Measurements from ENCODE around the gene CTNNA1. TPM values are rescaled to one million over a fixed set of nuclear protein-coding genes. Genes with fewer than 3 reads are reported as not detected.

CTNNA1 gene
- total and polyA plus RNA-seq, 9 of the 15 experiments (the other 6 are each of a cell fraction or from before 2014, with no cell fraction given): 29.6 to 117 (median 89.1) TPM

DNA sequence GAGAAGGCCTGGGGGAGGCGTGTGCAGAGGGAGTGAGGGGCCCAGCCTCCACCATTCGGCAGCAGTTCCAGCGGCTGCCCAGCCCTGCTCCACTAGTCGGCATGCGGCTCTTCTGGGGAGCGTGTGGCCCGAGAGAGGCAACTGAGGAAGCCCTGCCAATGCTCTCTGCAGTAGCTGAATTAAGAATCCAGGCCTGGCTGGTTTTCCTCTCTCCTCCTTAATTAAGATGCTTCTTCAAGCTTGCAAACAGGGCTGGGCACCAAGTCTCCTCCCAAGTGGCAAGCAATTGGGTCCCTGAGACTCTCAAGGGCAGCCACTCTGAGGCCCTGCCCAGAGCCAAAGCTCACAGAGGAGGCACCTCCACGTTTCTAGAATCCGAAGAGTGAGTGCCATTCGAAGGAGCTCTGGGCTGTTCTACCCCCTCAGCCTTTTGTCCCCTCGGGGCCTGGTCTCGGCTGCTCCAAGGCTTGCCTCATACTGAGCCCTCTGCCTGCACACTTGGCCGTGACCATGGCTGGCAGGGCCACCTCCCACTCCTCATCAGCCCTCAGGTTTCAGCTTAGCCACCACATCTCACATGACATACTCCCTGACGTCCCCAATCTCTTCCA lies 197.3 kb downstream of the CTNNA1 start:
- ATAC-seq (no peak), FAIRE-seq (no peak), DNase-seq (ENCODE audit: extremely low read depth in 1 of 4, low spot score in 3 of 4) (no peak)
- peaks cover 2% of the 10 kb centered on the region for H3K9me1 ChIP-seq (ENCODE audit: control insufficient read depth, insufficient read depth, low read length)
- ChIA-PET CTCF (ENCODE audit: low intra/inter-chr PET ratio) (no interaction called here), POLR2A (interaction anchor here (0.5 to 1.3 kb wide), 2 partner anchors 17 to 227 kb away, joined by 3 to 4 read pairs; no protein-coding TSS in a partner anchor)
- H3K79me2 ChIP-seq (ENCODE audit: control insufficient read depth, insufficient read depth, low read length): no peaks in the 10 kb centered on the region
- peaks cover 0 to 23% of the 10 kb centered on the region in 2 experiments; a peak in 3 of 5 replicates for H3K4me1 ChIP-seq (replicated peaks in 1 of 2; ENCODE audit: control insufficient read depth in 2 of 2, insufficient read depth in 2 of 2, low read length in 2 of 2)
- no peaks in the 10 kb centered on the region for H3K27me3 ChIP-seq (ENCODE audit: control insufficient read depth in 2 of 2, insufficient read depth in 2 of 2, low read length in 2 of 2)
- in situ Hi-C loops (cut with MboI) (no loop called here), intact Hi-C loops (cut with micrococcal nuclease) (no loop called here)
- H3K9me3 ChIP-seq (replicated peaks; ENCODE audit: control insufficient read depth, insufficient read depth, low read depth, low read length): no peaks in the 10 kb centered on the region
- no peak overlapping the region for H3K4me2 ChIP-seq (ENCODE audit: insufficient read depth, low read length)
- no peak overlapping the region for H3K27ac ChIP-seq (ENCODE audit: extremely low read depth, low read depth, low read length)
- no TSS peak for BruUV-seq (replicated peaks)
- TF ChIP-seq MXI1 (IDR thresholded peaks at IDR 0.05; ENCODE audit: low read depth, low read length): no peak
- no peak for TF ChIP-seq MECOM (CRISPR knock-in tag; IDR thresholded peaks at IDR 0.05)
- TF ChIP-seq MTA2 (IDR thresholded peaks at IDR 0.05; ENCODE audit: low read depth): no peak
- TF ChIP-seq ATF1 (CRISPR knock-in tag; IDR thresholded peaks at IDR 0.05): no peak
- TF ChIP-seq ATF1 (tag; IDR thresholded peaks at IDR 0.05): no peak
- no peak for TF ChIP-seq NCOA6 (IDR thresholded peaks at IDR 0.05)
- no peak for TF ChIP-seq FIP1L1 (IDR thresholded peaks at IDR 0.05; ENCODE audit: low read depth, low read length, poor library complexity, severe bottlenecking)
- TF ChIP-seq CHAMP1 (IDR thresholded peaks at IDR 0.05): no peak
- TF ChIP-seq L3MBTL2 (IDR thresholded peaks at IDR 0.05): no peak
- H3K4me3 ChIP-seq: no peak overlapping the region
- H3K9ac ChIP-seq (ENCODE audit: insufficient read depth in 1 of 2, low read depth in 2 of 2, low read length in 2 of 2): peak overlapping the region in 1 of 2 experiments; percentile 26; a peak in 1 of 4 replicates
- WGBS (ENCODE audit: insufficient coverage, low coverage, missing lambda C conversion rate): 64% methylated on average over 14 of the region's 14 CpGs
- H2AFZ ChIP-seq (ENCODE audit: low read depth, low read length): no peak overlapping the region
- no peaks in the 10 kb centered on the region for H4K20me1 ChIP-seq (replicated peaks; ENCODE audit: control insufficient read depth, insufficient read depth, low read length)
- peaks cover 4% of the 10 kb centered on the region; the same call in 2 of the 3 replicates for H3K36me3 ChIP-seq (ENCODE audit: control insufficient read depth, insufficient read depth, low read length)

All from K562 (cell line).